H9 (cell line): ENCODE measurements around the gene SDK1. TPM values are rescaled to one million over a fixed set of nuclear protein-coding genes. Genes with fewer than 3 reads are reported as not detected.
A peak's percentile ranks its signal among the peaks of the same experiment; 100 is the strongest.

Experiments
- DNase-seq: peaks from one replicate; pipeline ENCODE4 v3.0.0-alpha.2; 2017
- H2AFZ ChIP-seq: one replicate; pipeline ENCODE4 v1.6.1; 2013; ENCODE audit warnings: mild to moderate bottlenecking, low read length, control low read depth, moderate library complexity
- H2AK5ac ChIP-seq: 2 replicates; pipeline ENCODE4 v1.6.1; 2013; ENCODE audit warnings: low read length, control low read depth, mixed read lengths; ENCODE audit not compliant: insufficient read length
- H2BK120ac ChIP-seq: one replicate; pipeline ENCODE4 v1.6.1; 2013; ENCODE audit warnings: low read depth, mild to moderate bottlenecking, low read length, control low read depth, inconsistent platforms; ENCODE audit not compliant: poor library complexity, severe bottlenecking
- H2BK12ac ChIP-seq: 2 replicates; pipeline ENCODE4 v1.6.1; 2013; ENCODE audit warnings: low read length, control low read depth, mixed read lengths, low read depth; ENCODE audit not compliant: insufficient read length
- H2BK15ac ChIP-seq: 2 replicates; pipeline ENCODE4 v1.6.1; 2013; ENCODE audit warnings: low read depth, low read length, control low read depth
- H2BK20ac ChIP-seq: one replicate; pipeline ENCODE4 v1.6.1; 2013; ENCODE audit warnings: low read depth, mild to moderate bottlenecking, low read length, control low read depth, inconsistent platforms; ENCODE audit not compliant: poor library complexity, severe bottlenecking
- H2BK5ac ChIP-seq: 2 replicates; pipeline ENCODE4 v1.6.1; 2013; ENCODE audit warnings: low read length, control low read depth, mixed read lengths; ENCODE audit not compliant: insufficient read length
- H3K14ac ChIP-seq: 2 replicates; pipeline ENCODE4 v1.6.1; 2013; ENCODE audit warnings: low read length, control low read depth; ENCODE audit not compliant: insufficient read depth
- H3K18ac ChIP-seq: 2 replicates; pipeline ENCODE4 v1.6.1; 2013; ENCODE audit warnings: low read depth, mild to moderate bottlenecking, mixed read lengths, low read length, control low read depth; ENCODE audit not compliant: insufficient read length
- H3K23ac ChIP-seq: 2 replicates; pipeline ENCODE4 v1.6.1; 2013; ENCODE audit warnings: low read length, control low read depth, mixed read lengths, low read depth; ENCODE audit not compliant: insufficient read length
- H3K23me2 ChIP-seq: 2 replicates; pipeline ENCODE4 v1.6.1; 2013; ENCODE audit warnings: low read depth, mild to moderate bottlenecking, mixed read lengths, low read length, control low read depth; ENCODE audit not compliant: insufficient read length, poor library complexity, severe bottlenecking
- H3K27ac ChIP-seq: 2 replicates; pipeline ENCODE4 v1.5.1; 2013; ENCODE audit warnings: low read length, control low read depth, mixed read lengths, low read depth; ENCODE audit not compliant: insufficient read length
- H3K27me3 ChIP-seq: 2 replicates; pipeline ENCODE4 v1.6.1; 2013; ENCODE audit warnings: low read length, control low read depth, inconsistent platforms; ENCODE audit not compliant: insufficient read depth
- H3K4ac ChIP-seq: 2 replicates; pipeline ENCODE4 v1.6.1; 2013; ENCODE audit warnings: low read depth, mild to moderate bottlenecking, control low read depth, inconsistent platforms, low read length, moderate library complexity
- H3K4me1 ChIP-seq: 2 replicates; pipeline ENCODE4 v1.6.1; 2013; ENCODE audit warnings: low read length, control low read depth, inconsistent platforms; ENCODE audit not compliant: insufficient read depth
- H3K4me2 ChIP-seq: 2 replicates; pipeline ENCODE4 v1.6.1; 2013; ENCODE audit warnings: low read length, control low read depth, mixed read lengths; ENCODE audit not compliant: insufficient read length, insufficient read depth
- H3K56ac ChIP-seq: 2 replicates; pipeline ENCODE4 v1.6.1; 2013; ENCODE audit warnings: low read depth, mild to moderate bottlenecking, mixed read lengths, low read length, control low read depth; ENCODE audit not compliant: insufficient read length
- H3K79me1 ChIP-seq: 2 replicates; pipeline ENCODE4 v1.6.1; 2013; ENCODE audit warnings: low read depth, mild to moderate bottlenecking, moderate library complexity, low read length, control low read depth, inconsistent platforms; ENCODE audit not compliant: insufficient read depth, poor library complexity, severe bottlenecking
- H3K79me2 ChIP-seq: 2 replicates; pipeline ENCODE4 v1.6.1; 2013; ENCODE audit warnings: low read length, control low read depth, inconsistent platforms; ENCODE audit not compliant: insufficient read depth
- H3K9ac ChIP-seq: 2 replicates; pipeline ENCODE4 v1.6.1; 2013; ENCODE audit warnings: low read length, control low read depth, mixed read lengths; ENCODE audit not compliant: insufficient read length; ENCODE audit errors: extremely low read depth
- H3K9me3 ChIP-seq: one replicate; pipeline ENCODE4 v1.6.1; 2013; ENCODE audit warnings: low read depth, low read length, inconsistent platforms; ENCODE audit not compliant: control insufficient read depth
- H3T11ph ChIP-seq: one replicate; pipeline ENCODE4 v1.6.1; 2013; ENCODE audit warnings: mild to moderate bottlenecking, low read length, control low read depth, inconsistent platforms
- H4K20me1 ChIP-seq: one replicate; pipeline ENCODE4 v1.6.1; 2013; ENCODE audit not compliant: control insufficient read depth, insufficient read length, insufficient read depth
- H4K5ac ChIP-seq: 2 replicates; pipeline ENCODE4 v1.6.1; 2013; ENCODE audit warnings: low read depth, mild to moderate bottlenecking, mixed read lengths, low read length, control low read depth; ENCODE audit not compliant: insufficient read length
- H4K8ac ChIP-seq: replicated peaks from 2 replicates; pipeline ENCODE4 v1.6.1; 2013; ENCODE audit warnings: low read length, control low read depth, mixed read lengths, low read depth; ENCODE audit not compliant: insufficient read length
- H4K91ac ChIP-seq: 2 replicates; pipeline ENCODE4 v1.6.1; 2013; ENCODE audit warnings: low read depth, mild to moderate bottlenecking, moderate library complexity, mixed read lengths, low read length, control low read depth; ENCODE audit not compliant: insufficient read length
- H3K27ac Mint-ChIP-seq, 3 experiments: 2 replicates in 2 of 3; 3 replicates in 1 of 3; pipeline ENCODE4 v1.8.0; 2020 to 2021; ENCODE audit warnings: mixed read lengths in 3 of 3, mild to moderate bottlenecking in 1 of 3, moderate library complexity in 1 of 3
- H3K27me3 Mint-ChIP-seq: 2 replicates; pipeline ENCODE4 v1.8.0; 2021; ENCODE audit warnings: low read depth, mild to moderate bottlenecking, moderate library complexity, mixed read lengths
- H3K36me3 Mint-ChIP-seq, 3 experiments: 2 replicates in 2 of 3; 3 replicates in 1 of 3; pipeline ENCODE4 v1.8.0; 2020 to 2021; ENCODE audit warnings: low read depth in 3 of 3, mixed read lengths in 3 of 3; ENCODE audit not compliant: insufficient read depth in 1 of 3
- H3K4me1 Mint-ChIP-seq, 2 experiments: 2 replicates each; pipeline ENCODE4 v1.8.0; 2020; ENCODE audit warnings: mixed read lengths in 2 of 2
- H3K4me3 Mint-ChIP-seq, 2 experiments: 2 replicates in 1 of 2; 3 replicates in 1 of 2; pipeline ENCODE4 v1.8.0; 2020 to 2021; ENCODE audit warnings: mild to moderate bottlenecking in 2 of 2, mixed read lengths in 2 of 2, moderate library complexity in 1 of 2
- H3K9me3 Mint-ChIP-seq, 2 experiments: 2 replicates in 1 of 2; 3 replicates in 1 of 2; pipeline ENCODE4 v1.8.0; 2020; ENCODE audit warnings: mild to moderate bottlenecking in 2 of 2, mixed read lengths in 2 of 2, moderate library complexity in 1 of 2
- CTCF ChIP-seq: fragments of 200-600 bp; sonication (generic); conservative IDR thresholded peaks from 3 replicates; pipeline ENCODE4 v1.8.0; 2021; ENCODE audit warnings: antibody characterized with exemption, mild to moderate bottlenecking
- WGBS: extraction: QIAGEN DNeasy Blood & Tissue Kit; methylation state at CpG from one replicate; pipeline ENCODE4 v1.1.7; 2013; ENCODE audit warnings: missing lambda C conversion rate, low lambda C conversion rate, mixed read lengths; ENCODE audit not compliant: insufficient read length; ENCODE audit errors: extremely low coverage; 5-methylcytosine and 5-hydroxymethylcytosine counted together
- total RNA-seq: library from RNA; stranded (reverse); gene quantifications from 2 replicates; pipeline ENCODE4 v1.2.1, GENCODE V29; 2021

SDK1 gene
- total RNA-seq, 1 experiment from 2014 or later, result 8.7 TPM

DNA sequence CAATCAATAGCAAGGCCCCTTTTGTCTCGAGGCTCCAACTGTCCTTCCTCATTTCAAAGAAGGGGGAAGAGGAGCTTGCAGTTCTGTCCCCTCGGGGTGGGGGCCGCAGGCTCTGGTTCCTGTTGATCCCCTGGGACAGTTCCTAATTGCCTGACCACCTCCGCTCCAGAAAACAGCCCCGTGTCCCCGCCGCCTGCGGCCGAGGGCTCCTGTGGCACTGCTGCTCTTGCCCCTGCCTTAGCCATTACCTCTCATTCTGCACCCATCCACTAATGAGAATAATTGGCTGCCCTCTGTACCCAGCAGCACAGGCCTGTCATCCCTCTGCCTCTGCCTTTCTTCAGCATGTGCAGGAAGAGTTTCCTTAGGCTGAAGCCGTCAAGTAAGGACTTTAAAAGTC, 712.7 kb downstream of the SDK1 start:
- Mint-ChIP-seq H3K27me3 (no peaks in the 10 kb centered on the region), H3K27ac (peak overlapping the region in 1 of 3 experiments; percentile 33; a peak in 1 of 7 replicates), H3K4me3 (no peak overlapping the region), H3K9me3 (peaks cover 15 to 18% of the 10 kb centered on the region in 2 experiments), H3K4me1 (peaks cover 41 to 46% of the 10 kb centered on the region in 2 experiments), H3K36me3 (peaks cover 27 to 41% (median 31%) of the 10 kb centered on the region in 3 experiments)
- no peak overlapping the region for H4K5ac ChIP-seq
- no peak overlapping the region for H3K27ac ChIP-seq
- no peak overlapping the region for H3K18ac ChIP-seq
- H3K56ac ChIP-seq, result no peak overlapping the region
- H2AFZ ChIP-seq, result no peak overlapping the region
- H3K79me1 ChIP-seq, result no peaks in the 10 kb centered on the region
- no peak overlapping the region for H3K4ac ChIP-seq
- no peaks in the 10 kb centered on the region for H3K27me3 ChIP-seq
- no peak overlapping the region for H4K8ac ChIP-seq
- peaks cover 3% of the 10 kb centered on the region for H3K9me3 ChIP-seq
- H4K91ac ChIP-seq, result no peak overlapping the region
- no peak overlapping the region for H2BK20ac ChIP-seq
- peaks cover 9% of the 10 kb centered on the region for H3K4me1 ChIP-seq
- no peak overlapping the region for H3T11ph ChIP-seq
- WGBS, result no CpG with 5 or more reads among the region's 10 CpGs
- H3K23ac ChIP-seq, result no peak overlapping the region
- no peaks in the 10 kb centered on the region for H3K79me2 ChIP-seq
- no peaks in the 10 kb centered on the region for H4K20me1 ChIP-seq
- no peak overlapping the region for H2AK5ac ChIP-seq
- H3K9ac ChIP-seq, result no peak overlapping the region
- H2BK5ac ChIP-seq, result no peak overlapping the region
- no peaks in the 10 kb centered on the region for H3K23me2 ChIP-seq
- H2BK12ac ChIP-seq, result no peak overlapping the region
- H2BK15ac ChIP-seq, result no peak overlapping the region
- DNase-seq, result no peak
- H3K14ac ChIP-seq, result no peak overlapping the region
- H3K4me2 ChIP-seq, result no peak overlapping the region
- no peak overlapping the region for H2BK120ac ChIP-seq
- TF ChIP-seq CTCF, result no peak
